NCI-H1092 treated with DMSO at 0.1 percent for 48 hours (cell line): ENCODE measurements around the gene PALM.
"Not testable (repeated sequence)": the region's sequence is repeated elsewhere in the genome, so short reads cannot be mapped to it uniquely, and the experiment has no call there.

ENCODE experiments used
- DNase-seq: peaks from one replicate; lab custom pipeline; 2025; lab: John Stamatoyannopoulos, UW

Gene PALM

DNA sequence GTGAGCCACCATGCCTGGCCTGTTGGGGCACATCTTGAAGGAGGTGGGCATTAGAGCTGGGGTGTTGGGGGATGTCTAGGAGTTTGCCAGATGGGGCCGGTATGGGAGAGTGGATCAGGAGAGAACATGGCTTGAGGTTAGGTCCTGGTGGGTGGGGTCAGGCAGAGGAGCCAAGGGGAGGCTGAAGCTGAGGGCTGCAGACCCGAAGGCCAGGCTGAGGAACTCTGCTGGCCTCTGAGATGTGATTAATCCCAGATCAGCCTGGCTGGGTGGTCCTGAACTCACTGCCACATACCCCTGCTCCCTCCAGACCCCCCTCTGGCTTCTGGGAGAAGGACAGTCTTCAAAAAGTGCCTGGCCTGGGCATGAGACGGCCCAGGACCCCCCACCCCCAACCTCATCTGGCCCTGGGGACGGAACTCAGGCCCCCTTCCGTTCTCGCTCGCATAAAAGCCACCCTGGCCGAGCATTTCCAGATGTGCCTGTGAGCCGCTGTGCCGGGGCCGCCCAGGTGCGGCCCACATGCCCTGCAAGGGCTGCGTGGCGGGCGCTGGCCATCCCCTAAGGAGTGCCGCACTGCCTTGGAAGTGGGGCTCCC, 29.8 kb upstream of the PALM start:
- DNase-seq, result no peak

DNA sequence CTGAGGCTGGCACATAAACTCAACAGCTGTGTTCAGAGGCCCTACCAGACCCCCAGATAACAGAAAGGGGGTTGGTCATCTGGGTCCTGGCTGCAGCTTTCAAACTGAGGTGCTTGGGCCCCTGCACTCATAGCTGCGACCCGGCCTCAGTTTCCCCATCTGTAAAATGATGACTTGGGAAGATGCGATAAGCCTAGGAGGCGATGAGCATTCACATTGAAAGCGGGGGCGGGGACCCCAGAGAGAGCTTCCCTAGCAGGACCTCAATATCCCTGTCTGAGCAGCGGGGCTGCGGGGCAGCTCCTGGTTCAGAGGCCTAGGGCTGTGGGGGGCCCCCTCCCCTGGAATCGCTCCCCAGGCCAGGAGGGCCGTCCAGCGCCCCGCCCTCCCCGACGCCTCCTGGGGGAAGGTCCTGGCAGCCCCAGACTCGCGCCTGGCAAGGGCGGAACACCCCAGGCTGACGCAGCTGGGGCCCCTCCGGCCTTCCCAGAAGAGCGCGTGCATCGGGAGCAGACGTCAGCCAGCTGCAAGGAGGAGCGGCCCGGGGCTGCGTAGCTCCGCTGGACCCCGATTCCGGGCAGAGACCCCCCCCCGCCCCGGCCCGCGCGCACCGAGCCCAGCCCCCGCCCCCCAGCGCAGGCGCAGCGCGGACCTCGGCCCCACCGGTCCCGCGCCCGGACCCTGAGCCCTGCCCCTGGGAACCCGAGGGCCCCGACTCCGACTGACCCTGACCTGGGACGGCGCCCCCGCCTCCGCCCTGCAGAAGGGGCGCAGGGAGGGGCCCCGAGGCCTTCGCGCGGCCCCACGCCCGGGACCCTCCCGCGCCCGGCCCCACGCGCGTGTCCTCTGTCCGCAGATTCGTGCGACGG, 29.1 kb upstream of the PALM start:
- DNase-seq, result no peak

DNA sequence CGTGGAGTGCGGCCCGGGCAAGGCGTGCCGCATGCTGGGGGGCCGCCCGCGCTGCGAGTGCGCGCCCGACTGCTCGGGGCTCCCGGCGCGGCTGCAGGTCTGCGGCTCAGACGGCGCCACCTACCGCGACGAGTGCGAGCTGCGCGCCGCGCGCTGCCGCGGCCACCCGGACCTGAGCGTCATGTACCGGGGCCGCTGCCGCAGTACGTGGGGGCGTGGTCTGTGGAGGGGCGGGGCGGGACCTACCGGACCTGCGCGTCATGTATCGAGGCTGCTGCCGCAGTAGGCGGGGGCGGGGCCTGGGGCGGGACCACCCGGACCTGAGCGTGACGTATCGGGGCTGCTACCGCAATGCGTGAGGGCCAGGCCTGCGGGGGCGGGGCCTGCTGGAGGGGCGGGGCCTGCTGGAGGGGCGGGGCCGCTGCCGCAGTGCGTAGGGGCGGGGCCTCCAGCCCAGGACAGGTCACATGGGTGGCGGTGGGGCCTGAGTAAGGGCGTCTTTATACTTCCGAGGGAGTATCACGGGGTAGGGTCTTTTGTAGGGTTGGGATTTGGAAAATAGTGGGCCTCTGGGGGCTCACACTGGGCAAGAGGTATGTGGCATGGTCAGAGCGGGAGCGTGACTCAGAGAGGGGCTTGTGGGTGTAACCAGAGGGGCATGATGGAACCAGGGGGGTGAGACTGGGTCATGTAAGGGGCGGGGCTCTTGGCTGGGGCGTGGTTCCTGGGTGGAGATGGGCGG, 28.3 kb upstream of the PALM start:
- DNase-seq, result peak; percentile 98

DNA sequence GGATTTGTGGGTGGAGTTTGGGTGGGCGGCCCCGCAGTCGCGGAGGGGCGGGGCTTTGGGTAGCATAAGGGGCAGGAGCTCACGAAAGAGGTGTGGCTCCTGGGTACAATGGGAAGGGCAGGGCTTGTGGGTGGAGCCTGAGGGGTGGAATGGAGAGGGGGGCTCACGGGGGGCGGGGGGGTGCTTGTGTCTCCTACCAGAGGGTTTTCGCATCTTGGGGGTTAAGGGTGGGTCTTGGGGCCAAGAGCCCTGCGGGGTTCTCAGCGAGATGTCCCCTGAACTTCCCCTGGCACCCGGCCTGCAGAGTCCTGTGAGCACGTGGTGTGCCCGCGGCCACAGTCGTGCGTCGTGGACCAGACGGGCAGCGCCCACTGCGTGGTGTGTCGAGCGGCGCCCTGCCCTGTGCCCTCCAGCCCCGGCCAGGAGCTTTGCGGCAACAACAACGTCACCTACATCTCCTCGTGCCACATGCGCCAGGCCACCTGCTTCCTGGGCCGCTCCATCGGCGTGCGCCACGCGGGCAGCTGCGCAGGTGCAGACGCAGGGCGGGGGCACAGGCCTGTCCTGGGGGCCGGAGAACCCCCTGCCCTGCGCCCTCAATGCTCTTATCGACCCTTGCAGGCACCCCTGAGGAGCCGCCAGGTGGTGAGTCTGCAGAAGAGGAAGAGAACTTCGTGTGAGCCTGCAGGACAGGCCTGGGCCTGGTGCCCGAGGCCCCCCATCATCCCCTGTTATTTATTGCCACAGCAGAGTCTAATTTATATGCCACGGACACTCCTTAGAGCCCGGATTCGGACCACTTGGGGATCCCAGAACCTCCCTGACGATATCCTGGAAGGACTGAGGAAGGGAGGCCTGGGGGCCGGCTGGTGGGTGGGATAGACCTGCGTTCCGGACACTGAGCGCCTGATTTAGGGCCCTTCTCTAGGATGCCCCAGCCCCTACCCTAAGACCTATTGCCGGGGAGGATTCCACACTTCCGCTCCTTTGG, 27.4 kb upstream of the PALM start:
- no peak for DNase-seq

DNA sequence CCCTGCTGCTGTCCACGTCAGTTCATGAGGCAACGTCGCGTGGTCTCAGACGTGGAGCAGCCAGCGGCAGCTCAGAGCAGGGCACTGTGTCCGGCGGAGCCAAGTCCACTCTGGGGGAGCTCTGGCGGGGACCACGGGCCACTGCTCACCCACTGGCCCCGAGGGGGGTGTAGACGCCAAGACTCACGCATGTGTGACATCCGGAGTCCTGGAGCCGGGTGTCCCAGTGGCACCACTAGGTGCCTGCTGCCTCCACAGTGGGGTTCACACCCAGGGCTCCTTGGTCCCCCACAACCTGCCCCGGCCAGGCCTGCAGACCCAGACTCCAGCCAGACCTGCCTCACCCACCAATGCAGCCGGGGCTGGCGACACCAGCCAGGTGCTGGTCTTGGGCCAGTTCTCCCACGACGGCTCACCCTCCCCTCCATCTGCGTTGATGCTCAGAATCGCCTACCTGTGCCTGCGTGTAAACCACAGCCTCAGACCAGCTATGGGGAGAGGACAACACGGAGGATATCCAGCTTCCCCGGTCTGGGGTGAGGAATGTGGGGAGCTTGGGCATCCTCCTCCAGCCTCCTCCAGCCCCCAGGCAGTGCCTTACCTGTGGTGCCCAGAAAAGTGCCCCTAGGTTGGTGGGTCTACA, 25.9 kb upstream of the PALM start:
- DNase-seq, result no peak

DNA sequence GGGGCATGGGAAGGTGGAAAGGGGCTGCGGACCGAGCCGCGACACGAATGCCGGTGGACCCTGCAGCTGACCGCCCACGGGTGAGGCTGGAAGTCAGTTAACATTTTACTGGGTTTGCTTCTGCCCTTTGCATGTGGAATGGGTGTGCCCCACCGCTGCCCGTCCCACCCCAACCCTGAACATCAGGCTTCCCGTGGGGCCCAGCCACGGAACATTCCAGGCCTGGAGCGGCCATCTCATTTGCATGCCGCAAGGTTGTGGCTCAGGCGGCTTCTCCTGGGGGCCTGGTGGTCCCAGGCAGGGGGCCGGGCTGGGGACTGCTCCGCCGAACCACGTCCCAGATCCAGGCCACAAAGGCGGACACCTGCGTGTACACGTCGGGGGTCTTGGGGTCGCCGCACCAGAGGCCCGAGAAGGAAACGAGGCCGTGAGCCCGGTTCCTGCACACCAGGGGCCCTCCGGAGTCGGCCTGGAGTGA, 23.2 kb upstream of the PALM start:
- DNase-seq, result no peak

DNA sequence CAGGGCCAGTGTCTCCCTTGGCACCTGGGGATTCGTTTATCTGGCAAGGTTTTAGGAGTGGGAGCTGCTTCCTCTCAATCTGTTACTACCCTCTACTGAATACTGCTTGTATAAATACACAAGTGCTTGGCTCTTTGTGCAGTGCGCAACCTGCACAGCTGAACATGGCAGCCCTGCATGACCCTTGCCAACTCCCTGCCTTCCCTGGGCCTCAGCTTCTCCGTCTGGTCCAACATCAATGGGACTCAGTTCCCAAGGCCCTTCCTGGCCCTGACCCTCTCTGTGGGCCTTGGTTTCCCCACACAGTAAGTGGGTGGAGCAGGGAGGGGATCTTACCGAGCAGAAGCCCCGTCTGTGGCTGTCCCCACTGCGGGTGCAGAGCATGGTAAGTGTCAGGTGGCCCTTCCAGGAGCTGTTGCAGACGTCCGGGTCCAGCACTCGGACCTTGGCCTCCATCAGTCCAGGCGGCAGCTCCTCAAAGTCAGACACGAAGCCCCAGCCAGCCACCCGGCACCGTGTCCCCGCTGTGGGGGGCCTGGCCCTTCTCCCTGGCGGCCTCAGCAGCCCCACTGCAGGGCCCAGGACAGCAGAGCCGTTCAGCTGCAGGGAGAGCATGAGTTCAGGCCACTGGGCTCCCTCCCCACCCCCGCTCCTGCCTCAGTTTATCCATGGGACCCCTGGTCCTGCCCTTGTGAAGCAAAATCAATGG, 22.0 kb upstream of the PALM start:
- DNase-seq, result no peak

DNA sequence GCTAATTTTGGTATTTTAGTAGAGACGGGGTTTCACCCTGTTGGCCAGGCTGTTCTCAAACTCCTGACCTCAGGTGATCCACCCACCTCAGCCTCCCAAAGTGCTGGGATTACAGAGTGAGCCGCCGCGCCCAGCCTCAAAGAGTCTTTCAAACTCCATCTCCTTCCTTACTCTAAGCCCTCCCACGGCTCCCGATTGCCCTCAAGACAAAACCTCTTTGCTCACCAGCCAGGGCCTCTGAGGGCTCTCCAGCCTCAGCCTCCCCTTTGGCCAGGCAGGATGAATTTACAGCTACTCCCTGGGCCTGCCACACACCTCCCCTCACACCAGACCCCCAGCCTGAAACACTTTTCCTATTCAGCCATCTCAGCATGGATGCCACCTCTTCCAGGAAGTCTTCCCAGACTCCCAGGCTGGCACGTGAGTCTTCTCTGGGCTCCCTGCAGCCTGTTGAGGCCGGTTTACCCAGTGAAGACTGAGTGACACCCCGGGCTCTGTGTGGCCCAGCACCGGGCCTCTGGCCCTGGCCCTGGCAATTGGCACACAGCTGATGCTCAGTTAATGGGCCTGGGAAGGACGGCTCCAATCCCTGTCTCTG, 21.1 kb upstream of the PALM start:
- no peak for DNase-seq

DNA sequence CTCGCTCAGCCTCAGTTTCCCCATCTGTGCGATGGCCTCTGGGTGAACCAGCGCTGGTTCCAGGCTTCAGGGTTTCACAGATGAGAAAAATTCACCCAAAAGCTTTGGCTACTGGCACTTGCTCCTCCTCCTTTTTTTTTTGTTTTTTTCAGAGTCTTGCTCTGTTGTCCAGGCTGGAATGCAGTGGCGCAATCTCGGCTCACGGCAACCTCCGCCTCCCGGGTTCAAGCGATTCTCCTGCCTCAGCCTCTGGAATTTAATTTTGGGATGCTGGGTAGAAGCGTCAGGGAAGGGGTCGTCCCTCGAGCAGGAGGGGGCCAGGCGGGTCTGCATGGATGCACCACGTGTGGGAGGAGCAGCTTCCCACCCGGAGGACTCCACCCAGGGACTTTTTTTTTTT, 20.5 kb upstream of the PALM start:
- DNase-seq, result no peak

DNA sequence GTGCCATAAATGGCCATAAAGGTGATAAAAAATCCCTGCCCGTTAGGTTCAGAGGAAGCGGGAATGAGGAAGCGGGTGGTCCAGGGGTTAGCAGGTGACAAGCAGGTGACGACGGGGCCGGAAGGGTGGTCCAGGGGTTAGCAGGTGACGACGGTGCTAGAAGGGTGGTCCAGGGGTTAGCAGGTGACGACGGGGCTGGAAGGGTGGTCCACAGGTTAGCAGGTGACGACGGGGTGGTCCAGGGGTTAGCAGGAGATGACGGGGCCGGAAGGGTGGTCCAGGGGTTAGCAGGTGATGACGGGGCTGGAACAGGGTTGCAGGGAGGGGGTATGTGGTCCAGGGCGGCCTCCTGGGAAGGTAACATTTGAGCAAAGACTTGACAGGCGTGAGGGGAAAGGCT, 19.7 kb upstream of the PALM start:
- no peak for DNase-seq

DNA sequence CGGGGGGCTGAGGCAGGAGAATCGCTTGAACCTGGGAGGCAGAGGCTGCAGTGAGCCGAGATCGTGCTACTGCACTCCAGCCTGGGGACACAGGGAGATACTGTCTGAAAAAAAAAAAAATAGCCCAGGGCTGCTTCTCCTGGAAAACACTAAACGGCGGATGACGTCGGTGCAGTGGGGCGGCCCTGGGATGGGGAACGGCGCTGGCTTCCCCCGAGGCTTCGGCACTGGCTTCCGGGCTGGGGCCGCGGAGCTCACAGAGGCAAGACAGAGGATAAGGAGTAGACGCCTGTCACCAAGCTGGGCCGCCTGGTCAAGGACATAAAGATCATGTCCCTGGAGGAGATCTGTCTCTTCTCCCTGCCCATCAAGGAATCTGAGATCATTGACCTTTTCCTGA, 18.5 kb upstream of the PALM start:
- DNase-seq, result no peak

DNA sequence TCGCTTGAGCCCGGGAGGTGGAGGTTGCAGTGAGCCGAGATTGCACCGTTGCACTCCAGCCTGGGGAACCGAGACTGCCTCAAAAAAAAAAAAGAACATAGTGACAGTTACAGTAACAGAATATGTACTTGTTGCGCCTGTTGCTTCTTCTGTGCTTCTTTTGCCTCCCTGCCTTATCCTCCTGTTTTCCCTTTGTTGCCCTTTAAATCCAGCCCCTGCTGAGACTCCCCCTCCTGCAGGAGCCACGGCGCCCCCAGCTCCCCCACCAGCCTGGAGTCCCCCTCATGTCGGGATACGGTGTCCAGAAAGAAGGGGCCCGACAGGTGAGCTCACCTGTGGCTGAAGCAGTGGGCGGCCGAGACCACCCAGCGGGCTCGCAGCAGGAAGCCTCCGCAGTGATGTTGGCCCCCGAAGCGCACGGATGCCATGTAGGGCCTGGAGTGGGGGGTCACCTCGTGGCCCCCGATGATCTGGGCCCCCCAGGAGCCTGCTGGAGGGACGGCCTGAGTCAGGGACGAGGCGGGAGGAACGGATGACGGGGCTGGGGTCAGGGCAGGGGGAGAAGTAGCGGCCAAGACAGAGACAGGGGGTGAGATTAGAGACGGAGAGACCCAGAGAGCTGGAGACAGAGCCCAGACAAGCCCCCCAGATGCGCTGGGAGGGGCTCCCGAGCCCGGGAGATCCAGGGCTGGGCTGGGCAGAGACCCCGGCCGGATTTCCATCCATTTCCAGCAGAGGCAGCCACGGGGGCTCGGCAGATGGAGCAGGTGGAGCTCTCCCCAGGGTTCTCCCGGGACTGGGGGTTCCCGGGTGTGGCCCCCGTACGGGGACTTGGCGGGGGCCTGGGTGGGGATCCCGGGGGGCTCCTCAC, 14.0 kb upstream of the PALM start:
- DNase-seq, result no peak

DNA sequence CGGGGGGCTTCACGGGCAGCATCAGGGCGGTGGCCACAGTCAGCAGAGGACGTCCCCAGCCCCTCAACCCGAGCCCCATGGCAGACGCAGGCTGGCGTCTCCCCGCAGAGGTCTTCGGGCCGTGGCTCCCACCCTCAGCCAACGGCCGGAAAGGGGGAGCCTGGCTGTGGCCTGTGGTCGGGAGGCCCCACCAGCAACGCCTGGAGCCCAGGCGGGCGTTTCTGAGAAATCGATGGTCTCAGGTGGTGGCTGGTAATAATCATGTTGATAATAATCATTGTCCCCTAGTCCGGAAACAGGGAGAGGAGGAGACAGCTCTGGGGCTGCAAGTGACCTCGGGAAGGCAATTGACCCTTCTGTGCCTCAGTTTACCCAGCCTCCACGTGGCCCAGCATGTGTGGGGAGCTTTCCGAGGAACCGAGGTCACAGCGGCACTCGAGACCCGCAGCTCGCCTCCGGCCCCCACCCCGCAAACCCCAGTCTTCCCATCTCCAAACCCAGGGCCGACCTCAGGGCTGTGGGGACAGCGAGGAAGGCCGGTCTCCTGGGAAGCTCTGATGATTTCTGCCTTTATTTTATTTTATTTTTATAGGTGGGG, 13.3 kb upstream of the PALM start, which contains the start of gene PRSS57:
Gene PRSS57, minus strand, starts transcription at position 101 of the 598 bp plus-strand sequence. Its CDS starts 22 bp downstream, at position 79.
- no peak for DNase-seq

DNA sequence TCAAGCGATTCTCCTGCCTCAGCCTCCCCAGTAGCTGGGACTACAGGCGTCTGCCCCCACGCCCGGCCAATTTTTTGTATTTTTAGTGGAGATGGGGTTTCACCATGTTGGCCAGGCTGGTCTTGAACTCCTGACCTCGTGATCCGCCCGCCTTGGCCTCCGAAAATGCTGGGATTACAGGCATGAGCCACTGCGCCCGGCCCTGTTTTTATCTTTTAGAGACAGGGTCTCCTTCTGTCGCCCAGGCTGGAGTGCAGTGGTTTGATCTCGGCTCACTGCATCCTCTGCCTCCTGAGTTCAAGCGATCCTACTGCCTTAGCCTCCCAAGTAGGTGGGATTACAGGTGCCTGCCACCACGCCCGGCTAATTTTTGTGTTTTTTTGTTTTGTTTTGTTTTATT, 10.2 kb upstream of the PALM start:
- DNase-seq, result not testable (repeated sequence)

DNA sequence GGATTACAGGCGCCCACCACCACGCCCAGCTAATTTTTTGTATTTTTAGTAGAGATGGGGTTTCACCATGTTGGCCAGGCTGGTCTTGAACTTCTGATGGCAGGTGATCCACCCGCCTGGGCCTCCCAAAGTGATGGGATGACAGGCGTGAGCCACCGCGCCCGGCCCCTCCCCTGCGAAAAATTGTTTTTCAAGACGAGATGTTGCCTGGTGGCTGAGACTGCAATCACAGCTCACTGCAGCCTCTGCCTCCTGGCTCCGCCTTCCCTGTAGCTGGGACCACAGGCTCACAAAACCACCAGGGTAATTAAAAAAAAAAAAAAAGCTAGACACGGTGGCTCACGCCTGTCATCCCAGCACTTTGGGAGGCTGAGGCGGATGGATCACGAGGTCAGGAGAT, 8.8 kb upstream of the PALM start:
- DNase-seq, result not testable (repeated sequence)

DNA sequence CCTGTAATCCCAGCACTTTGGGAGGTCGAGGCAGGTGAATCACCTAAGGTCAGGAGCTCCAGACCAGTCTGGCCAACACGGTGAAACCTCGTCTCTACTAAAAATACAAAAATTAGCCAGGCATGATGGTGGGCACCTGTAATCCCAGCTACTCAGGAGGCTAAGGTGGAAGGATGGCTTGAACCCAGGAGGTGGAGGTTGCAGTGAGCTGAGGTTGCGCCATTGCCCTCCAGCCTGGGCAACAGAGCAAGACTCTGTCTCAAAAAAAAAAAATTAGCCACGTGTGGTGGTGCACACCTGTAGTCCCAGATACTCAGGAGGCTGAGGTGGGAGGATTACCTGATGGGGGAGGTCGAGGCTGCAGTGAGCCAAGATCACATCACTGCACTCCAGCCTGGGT, 5.9 kb upstream of the PALM start:
- DNase-seq, result not testable (repeated sequence)

DNA sequence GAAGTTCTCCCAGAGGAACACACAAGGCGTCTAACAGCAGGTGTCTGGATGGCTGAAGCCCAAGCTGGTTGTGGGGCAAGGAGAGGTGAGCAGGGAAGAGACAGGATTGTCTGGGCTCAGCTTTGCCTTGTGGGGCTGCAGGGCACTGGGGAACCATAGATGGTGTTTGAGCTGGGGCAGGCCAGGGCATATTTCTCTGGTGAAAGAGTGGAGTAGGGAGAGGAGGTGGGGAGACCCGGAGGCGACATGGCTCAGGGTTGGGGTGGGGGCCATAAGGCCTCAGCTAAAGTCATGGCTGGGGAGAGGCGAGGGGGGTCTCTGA, 5.4 kb upstream of the PALM start:
- no peak for DNase-seq

DNA sequence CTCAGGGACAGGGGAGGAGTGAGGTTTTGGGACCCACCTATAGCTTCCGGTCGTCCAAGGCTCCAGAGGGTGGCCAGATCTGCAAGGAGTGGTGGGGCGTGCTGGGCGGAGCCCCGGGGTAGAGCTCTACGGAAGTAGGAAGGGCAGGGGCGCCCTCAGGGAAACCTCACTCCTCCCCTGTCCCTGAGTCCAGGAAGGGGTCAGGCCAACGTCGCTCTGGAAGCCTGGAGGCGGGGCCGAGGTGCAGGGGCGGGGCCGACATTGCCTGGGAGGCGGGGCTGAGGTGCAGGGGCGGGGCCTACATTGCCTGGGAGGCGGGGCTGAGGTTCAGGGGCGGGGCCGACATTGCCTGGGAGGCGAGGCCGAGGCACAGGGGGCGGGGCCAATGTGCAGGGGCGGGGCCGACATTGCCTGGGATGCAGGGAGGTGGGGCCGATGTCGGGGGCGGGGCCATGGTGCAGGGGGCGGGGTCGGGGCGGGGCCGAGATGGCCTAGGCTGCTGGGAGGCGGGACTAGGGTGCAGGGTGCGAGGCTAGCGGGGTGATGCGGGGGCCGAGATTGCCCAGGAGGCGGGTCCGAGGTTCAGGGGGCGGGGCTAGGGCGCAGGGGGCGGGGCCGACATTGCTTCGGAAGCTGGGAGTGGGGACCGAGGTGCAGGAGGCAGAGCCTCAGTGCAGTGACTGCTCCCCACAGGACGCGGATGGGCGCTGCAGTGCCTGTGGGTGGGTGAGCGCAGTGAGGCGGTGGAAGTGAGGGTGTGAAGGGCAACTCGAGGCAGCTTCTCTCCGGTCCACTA, 4.9 kb upstream of the PALM start:
- no peak for DNase-seq
